HG02840 (cell line): ENCODE measurements around the gene TRIM65.

Experiments
- ATAC-seq: cut with Tn5 transposase; IDR thresholded peaks from one replicate; pipeline ENCODE4 v1.9.1; 2021; ENCODE audit warnings: mild to moderate bottlenecking, moderate library complexity, moderate number of reproducible peaks; ENCODE audit not compliant: unreplicated experiment, low FRiP score

The TRIM65 gene, protein sequence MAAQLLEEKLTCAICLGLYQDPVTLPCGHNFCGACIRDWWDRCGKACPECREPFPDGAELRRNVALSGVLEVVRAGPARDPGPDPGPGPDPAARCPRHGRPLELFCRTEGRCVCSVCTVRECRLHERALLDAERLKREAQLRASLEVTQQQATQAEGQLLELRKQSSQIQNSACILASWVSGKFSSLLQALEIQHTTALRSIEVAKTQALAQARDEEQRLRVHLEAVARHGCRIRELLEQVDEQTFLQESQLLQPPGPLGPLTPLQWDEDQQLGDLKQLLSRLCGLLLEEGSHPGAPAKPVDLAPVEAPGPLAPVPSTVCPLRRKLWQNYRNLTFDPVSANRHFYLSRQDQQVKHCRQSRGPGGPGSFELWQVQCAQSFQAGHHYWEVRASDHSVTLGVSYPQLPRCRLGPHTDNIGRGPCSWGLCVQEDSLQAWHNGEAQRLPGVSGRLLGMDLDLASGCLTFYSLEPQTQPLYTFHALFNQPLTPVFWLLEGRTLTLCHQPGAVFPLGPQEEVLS

DNA sequence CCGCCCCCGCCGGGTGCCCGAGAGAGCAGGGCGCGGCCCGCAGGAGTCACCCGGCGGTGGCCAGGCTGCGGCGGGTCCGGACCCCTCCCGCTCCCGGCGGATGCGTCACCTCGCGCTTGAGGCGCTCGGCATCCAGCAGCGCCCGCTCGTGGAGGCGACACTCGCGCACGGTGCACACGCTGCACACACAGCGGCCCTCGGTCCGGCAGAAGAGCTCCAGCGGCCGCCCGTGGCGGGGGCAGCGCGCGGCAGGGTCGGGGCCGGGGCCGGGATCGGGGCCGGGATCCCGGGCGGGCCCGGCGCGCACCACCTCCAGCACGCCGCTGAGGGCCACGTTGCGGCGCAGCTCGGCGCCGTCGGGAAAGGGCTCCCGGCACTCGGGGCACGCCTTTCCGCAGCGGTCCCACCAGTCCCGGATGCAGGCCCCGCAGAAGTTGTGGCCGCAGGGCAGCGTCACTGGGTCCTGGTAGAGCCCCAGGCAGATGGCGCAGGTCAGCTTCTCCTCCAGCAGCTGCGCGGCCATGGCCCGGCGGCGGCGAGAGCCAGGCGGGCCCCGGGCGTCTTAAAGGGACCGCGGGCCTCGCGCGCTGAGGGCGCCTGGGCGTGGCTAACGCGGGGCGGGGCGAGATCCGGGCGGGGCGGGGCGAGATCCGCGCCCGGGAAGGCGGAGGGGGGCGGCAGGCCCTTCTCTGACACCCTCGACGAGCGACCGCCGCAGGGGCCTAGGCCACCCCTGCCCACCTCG, at the start of gene TRIM65:
Gene TRIM65, minus strand, starts transcription at position 537 of the 745 bp plus-strand sequence. Its CDS starts 14 bp downstream, at position 523.
- ATAC-seq = peak; percentile 47

DNA sequence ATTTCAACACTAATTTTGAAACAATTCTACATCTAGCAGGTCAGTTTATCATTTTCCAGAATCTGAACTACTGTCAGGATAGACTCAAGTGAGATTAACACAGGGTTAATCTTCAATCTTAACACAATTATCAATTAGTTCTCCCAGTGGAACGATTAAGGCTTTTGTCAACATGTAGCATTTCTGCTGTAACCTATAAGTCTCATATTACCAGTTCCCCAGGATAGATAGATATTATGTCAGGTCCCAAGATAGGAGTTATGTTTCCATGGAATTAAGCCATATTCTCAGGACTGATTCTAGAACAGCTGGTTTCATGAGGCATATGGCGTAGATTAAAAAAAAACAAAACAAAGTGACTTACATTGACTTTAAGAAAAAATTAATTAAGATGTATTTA, 48.5 kb upstream of the TRIM65 start:
- ATAC-seq = no peak

DNA sequence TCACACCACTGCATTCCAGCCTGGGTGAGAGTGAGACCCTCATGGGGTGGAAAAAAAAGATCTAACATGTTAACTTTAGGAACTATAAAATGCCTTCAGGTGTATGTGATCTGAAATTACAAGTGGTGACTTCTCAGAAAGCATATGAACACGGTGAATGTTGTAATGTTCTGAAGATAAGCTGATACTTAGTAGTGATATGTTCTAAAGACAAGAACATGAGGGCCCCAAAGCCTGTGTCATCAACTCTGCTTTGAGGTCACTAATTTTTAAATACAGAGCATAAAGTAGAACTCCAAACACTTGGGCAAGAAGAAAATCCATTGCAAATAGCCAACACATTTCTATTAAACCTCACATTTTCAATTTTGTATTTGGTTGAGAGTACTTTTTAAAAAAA, 46.7 kb upstream of the TRIM65 start:
- ATAC-seq = no peak

DNA sequence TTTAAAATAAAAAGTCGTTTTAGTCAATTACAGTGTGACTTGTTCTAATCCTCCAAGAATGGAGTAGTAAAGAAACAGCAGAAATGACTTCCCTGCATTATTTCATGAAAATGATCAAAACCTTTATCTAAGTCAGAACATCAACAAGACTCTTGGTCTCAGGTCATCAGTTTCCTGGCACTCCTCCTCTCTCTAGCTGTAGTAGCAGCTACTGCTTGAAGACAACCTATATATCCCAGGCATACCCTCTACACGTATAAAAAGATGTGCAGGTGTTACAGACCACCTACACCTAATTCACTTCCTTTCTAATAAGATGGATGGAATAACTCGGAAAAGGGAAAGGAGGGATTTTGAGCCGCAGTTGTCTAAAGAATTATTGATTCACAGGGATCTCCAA, 45.7 kb upstream of the TRIM65 start:
- ATAC-seq = no peak

DNA sequence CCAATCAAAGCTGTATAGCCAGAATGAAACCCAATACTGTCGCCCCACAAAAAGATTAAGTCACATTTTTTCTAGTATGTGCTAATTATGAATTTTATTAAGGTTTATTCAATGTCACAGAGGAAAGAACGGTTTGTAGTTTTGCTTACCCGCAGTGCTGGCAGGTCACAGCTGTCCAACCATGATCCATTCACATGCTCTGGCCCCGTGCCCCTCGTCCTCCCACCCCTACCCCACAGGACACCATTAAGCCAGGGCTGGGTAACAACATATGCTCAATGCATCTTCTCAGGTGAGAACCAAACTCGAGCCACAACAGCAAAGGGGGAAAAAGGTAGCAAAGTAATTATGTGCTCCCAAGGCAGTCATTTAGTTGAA, 44.7 kb upstream of the TRIM65 start:
- no peak for ATAC-seq

DNA sequence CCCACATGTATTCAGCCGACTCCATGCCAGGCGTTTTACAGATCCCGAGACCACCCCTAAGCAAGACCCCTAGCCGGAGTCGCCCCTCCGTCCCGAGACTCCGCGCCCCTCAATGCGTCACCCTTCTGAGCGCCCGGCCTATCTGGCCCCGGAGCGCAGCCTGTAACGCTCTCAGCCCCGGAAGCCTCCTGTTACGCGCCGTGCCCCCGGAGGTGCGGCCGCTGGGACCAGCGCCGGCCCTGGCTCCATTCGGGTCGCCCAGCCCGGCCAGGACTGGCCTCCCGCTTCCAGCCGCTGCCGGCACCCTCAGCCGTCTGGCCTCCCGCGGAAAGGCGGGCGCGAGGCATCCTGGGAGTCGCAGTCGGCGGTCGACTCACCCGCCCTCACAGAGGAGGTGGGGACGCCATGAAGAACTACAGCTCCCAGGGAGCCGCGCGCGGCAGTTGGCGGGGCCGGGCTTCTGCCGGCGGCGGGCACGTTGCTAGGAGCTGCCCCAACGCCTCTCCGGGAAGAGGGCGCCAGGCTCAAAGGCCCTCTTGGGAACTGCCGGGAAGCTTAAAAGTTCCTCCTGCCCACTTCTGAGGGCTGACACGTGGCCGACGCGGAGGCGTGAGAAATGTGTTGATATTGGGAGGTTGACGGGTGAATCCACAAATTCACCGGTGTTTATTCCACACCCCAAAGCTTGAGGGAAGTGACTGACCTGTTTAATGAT, 44.1 kb upstream of the TRIM65 start, which contains the start of gene FBF1:
Gene FBF1, minus strand, starts transcription at position 316 of the 715 bp plus-strand sequence. CDS start 2,893 bp downstream, outside the sequence.
- ATAC-seq = peak; percentile 88

DNA sequence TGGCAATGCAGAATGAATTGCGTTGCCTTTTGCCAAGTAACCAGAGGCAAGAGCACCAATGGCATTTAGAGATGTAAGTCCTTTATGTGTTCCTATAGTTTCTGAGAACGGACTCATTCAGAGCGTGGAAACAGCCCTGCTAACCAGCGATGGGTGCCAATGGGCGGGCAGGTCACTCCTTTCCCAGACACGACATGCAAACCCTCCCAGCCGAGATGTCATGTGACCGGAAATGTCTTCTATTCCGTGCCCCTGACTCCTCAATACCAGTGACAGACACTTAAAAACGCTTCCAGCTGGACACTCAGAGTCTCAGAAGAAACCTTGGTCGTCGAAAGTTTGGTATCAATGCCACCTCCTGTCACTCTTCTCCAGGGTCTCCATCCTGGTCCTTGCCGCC, 40.9 kb upstream of the TRIM65 start:
- ATAC-seq = no peak

DNA sequence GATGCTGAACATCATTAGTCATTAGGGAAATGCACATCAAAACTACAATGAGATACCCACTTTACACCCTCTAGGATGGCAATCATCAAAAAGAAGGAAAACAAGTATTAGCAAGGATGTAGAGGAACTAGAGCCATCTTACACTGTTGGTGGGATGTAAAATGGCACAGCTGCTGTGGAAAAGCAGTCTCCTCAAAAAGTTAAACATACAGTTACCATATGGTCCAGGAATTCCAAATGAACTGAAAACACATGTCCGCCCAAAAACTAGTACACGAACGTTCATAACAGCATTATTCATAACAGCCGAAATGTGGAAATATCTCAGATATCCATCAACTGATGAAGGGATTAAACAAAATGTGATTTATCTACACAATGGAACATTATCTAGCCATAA, 37.1 kb upstream of the TRIM65 start:
- ATAC-seq = no peak

DNA sequence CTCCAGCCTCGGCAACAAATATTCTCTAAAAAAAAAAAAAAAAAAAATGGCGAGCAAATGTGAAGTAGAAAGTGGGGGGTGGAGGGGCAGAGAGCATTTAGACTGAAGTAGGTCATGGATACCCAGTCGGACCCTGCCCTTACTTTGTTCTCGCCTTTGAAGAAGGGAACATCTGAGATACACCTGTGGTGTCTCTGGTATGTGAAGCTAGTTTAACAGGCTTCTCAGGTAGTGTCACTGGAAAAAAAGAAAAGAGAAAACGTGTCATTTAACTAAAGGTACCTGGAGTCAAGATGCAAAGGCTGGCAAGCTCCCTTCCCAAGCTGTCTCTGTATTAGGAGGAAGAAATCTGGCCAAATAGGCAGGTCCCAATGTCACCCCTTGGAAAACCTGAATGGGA, 36.1 kb upstream of the TRIM65 start:
- no peak for ATAC-seq

DNA sequence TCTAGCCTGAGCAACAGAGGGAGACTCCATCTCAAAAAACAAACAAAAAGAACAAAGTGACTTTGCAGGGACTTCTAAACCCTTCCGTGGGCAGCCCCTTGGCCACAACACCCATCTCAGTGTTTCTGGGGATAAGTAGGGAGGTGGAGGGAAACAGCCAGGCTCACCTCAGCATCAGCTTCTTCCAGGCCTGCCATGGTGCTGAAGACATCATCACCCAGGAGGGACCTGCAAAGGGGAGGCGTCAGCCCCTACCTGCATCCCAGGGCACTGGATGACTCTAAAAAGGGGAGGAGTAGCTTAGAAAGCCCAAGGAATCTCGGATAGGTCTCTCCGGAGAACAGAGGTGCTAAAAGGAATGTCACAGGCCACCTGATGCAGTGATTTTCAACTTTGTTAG, 34.3 kb upstream of the TRIM65 start:
- no peak for ATAC-seq

DNA sequence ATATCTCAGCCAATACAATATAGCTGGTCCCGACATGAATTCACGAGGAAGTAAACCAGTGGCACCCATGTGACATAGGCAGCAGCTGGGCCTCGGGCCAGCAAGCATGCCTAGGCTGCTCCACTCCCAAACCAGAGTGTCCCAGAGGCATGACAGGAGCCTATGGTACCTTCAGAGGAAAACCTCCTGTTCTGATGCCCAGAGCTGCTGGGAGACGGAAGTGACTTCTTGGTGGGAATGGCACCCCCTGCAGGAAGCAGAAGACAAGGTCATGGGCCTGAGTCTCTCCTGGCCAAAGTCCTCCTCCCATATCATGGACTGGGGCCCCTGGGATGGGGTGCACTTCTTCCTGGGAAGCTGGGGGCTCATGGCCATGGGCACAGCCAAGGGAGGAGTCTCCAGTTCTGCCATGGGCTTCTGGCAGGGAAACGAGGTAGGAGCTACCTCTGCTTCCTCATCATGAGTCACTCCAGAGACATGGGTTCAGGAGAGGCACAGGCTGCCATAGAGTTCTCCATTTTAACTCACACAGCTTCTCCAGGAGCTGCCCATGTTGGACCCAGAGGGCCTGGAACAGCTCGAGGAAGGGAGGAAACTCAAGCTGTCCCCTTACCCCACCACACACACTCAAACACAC, 30.7 kb upstream of the TRIM65 start:
- ATAC-seq = no peak

DNA sequence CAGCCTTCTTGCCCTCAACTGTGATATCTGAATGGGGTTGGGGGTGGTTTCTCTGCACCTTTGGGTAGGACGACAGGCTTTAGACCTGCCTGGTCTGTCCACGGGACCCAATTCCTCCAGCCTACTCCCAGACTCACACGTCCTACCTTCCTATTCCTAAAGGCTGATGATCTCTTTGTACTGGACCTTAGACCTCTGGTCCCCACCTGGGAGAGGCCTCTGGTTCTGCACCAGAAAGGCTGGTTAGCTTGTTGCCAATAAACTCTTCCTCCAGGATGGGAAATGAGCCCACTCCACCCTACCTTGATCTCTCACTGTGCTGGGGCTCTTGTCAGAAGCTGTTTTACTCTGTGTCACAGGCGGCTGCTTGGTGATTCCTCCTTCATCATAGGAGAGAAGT, 29.7 kb upstream of the TRIM65 start:
- no peak for ATAC-seq

DNA sequence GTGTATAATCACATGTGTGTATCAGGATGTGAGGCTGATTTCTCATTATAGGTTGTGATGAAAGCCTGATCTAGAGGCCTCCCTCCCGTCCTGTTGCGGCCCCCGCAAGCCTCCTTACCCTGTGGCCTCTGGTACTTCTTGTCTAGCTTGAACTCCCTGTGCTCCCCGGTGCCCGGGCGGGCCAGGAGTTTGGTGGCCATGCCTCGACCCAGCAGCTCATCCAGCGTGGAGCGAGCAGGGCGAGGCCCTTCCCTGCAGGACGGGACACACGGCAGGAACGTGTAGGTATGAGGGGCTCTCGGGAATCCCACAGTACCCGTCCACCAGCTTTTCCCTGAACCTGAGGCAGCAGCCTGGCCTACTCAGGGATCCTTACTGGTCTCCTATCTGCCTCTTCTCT, 29.2 kb upstream of the TRIM65 start:
- ATAC-seq = no peak

DNA sequence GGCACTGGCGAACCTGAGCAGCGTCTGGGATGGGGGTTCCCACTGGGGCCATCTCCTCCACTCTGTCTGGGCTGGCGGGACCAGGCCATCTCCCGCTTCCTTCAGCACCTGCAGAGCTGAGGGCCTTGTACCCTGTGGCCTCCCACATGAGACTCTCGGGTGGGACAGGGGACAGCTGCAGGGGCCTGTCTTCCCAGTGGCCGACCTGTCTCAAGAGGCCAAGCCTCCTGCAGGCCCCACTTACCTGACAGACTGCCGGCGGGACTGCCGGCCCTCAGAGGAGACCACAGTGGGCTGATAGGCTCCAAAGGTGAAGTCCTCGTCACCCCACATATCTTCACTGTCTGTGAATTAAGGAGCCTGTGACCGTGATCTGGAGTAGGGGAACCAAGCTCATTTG, 28.4 kb upstream of the TRIM65 start:
- ATAC-seq = no peak

DNA sequence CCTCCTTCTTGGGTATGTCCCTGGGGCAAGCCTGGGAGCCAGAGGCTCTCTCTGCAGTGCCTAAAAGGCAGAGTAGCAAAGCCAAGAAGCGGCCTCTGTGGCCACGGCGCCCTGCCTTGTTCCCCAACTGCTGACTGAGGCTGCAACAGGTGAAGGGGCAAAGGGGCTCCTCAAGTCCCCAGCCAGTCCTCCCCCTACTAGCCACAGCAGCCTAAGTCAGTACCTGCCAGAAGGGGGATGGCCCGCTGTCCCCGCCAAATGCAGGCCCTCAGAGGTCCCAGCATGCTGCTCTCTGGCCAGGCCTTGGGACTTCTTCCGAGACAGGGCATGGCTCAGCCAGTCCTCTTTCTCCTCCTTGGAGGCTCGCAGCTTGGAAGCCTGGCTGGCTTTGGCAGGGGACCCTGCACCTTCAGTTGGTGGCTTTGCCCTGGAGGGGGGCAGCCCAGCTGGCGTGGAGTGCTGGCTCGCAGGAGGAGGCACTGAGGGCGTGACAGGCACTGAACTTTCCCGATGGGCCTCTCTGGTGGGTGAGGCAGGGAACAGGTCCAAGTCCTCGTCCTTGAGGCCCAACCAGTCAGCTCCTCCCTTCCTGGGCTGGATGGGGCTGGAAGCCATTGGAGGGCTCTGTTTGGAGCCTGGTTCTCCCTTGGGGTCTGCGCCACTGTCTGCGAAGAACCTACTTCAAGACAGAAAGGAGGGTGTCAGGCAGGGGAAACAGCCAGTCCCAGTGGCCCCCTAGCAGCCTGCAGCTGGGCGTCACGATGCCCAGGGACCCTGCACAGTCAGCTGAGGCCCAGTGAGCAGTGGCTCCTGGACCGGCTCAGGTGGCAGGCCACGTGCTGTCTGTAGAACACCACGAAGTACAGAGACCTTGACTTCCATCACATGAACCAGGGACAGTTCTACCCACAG, 26.5 kb upstream of the TRIM65 start:
- no peak for ATAC-seq

DNA sequence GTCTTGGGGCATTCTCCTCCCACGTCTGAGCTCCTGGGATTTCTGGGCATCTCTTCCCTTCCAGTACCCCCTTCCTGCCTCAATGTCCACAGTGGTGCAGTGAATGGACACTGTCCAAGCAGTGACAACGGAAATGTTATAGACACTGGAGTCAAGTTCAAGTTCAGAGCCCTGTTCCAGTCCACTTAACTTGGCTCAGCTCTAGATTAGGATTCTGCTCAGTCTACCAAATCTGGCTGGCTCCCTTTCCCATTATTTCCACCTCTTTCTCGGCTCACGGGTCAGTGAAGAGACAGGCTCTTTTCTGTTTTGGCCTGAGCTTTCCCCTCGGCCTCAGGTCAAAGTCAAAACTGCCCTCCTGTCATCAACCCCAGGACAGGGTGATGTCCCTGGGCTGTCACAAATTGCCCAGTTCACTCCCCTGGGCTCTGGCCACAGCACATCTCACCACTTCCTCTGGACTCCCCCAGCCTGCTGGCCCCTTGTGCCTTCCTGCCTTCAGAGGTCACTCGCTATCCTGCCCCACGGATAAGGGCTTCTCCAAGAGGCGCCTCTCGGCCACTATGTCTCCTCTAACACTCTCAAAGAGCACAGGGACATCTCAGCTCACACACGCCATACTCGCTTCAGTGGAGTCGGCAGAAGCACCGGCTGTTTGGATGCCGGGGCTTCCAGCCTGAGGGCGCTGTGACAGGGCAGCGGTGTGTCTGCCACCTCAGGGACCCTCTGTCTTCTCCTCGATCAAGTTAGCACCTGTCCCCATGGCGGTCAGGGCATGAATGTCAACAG, 25.6 kb upstream of the TRIM65 start:
- ATAC-seq = no peak

DNA sequence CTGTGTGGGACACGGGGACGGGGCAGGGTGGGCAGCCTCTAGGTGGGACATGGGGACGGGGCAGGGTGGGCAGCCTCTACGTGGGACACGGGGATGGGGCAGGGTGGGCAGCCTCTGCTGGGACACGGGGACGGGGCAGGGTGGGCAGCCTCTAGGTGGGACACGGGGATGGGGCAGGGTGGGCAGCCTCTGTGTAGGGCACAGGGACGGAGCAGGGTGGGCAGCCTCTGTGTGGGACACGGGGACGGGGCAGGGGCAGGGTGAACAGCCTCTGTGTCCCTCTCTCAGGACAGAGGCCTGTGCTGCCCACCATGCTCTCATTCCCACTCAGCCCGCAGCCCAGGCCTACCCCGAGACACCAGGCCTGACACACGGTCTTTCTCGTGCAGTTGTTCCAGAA, 24.8 kb upstream of the TRIM65 start:
- no peak for ATAC-seq

DNA sequence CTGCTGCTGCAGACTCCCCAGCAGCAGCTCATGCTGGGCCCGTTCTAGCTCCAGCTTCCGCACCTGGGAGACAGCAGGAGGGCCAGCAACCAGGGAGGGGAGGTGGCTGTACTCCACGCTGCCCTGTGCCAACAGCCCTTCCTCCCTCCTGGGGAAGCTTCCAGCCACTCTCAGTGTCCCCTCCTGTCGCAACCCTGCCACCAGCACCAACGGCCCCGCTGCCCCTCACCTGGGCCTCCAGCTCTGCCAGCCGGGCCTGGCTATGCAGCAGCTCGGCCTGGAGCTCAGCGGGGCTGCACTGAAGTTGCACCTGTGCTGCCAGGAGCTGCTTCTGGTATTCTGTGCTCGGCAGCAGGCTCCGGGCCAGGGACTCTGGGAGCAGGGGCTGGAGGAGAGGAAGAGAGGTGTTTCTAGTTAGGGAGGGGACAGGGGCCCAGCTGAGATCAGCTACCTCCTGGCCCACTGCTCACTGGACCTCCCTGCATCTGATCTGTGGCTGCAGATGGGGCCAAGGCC, 23.4 kb upstream of the TRIM65 start:
- no peak for ATAC-seq
